ENCODE data around the gene NUBPL.

- TF ChIP-seq CTCF (conservative IDR thresholded peaks at IDR 0.05 in 1 of 2, IDR thresholded peaks at IDR 0.05 in 1 of 2; ENCODE audit: extremely low read depth in 1 of 2, insufficient read depth in 1 of 2, low read depth in 1 of 2, low read length in 2 of 2) (no peak), EZH2 (IDR thresholded peaks at IDR 0.05; ENCODE audit: borderline replicate concordance, low read length) (no peak)
These were observed 58.2 kb downstream of the NUBPL start for GRCh38 chr14:31619440-31619839.

Data from mammary epithelial cell (primary cell).